DMS79 treated with DMSO at 0.1 percent for 48 hours (cell line): ENCODE data around the gene RHOH.

Experiments used
- DNase-seq: peaks from one replicate; lab custom pipeline; 2025; lab: John Stamatoyannopoulos, UW

RHOH gene

GRCh38 chr4:40205259-40206198, 8.7 kb downstream of the RHOH start:
- no peak for DNase-seq

- no peak for DNase-seq
Measured at GRCh38 chr4:40206426-40206825, 9.6 kb downstream of the RHOH start.

GRCh38 chr4:40209401-40209800, 12.6 kb downstream of the RHOH start:
- no peak for DNase-seq

GRCh38 chr4:40210776-40211175, 13.9 kb downstream of the RHOH start:
- no peak for DNase-seq

GRCh38 chr4:40211224-40212185, 14.7 kb downstream of the RHOH start:
- no peak for DNase-seq

- DNase-seq, result no peak
Measured at GRCh38 chr4:40212674-40213527, 16.1 kb downstream of the RHOH start.

GRCh38 chr4:40214038-40214437, 17.2 kb downstream of the RHOH start:
- DNase-seq, result no peak

GRCh38 chr4:40214661-40215418, 18.0 kb downstream of the RHOH start:
- DNase-seq, result no peak

GRCh38 chr4:40216622-40217366, 20.0 kb downstream of the RHOH start:
- no peak for DNase-seq

- DNase-seq, result no peak
Measured at GRCh38 chr4:40221744-40222143, 24.9 kb downstream of the RHOH start.

GRCh38 chr4:40223343-40223742, 26.5 kb downstream of the RHOH start:
- DNase-seq, result no peak

- no peak for DNase-seq
Measured at GRCh38 chr4:40224432-40224831, 27.6 kb downstream of the RHOH start.

- no peak for DNase-seq
Measured at GRCh38 chr4:40225497-40225896, 28.7 kb downstream of the RHOH start.

GRCh38 chr4:40227284-40227683, 30.5 kb downstream of the RHOH start:
- no peak for DNase-seq

- no peak for DNase-seq
Measured at GRCh38 chr4:40228497-40229365, 31.9 kb downstream of the RHOH start.

GRCh38 chr4:40231316-40231863, 34.6 kb downstream of the RHOH start:
- no peak for DNase-seq

GRCh38 chr4:40232610-40233009, 35.8 kb downstream of the RHOH start:
- no peak for DNase-seq

- no peak for DNase-seq
Measured at GRCh38 chr4:40233227-40233626, 36.4 kb downstream of the RHOH start.

- DNase-seq, result no peak
Measured at GRCh38 chr4:40234519-40235039, 37.7 kb downstream of the RHOH start.
